Erythroblast (primary cell): ENCODE measurements around the gene INPP1.
A peak's percentile ranks its signal among the peaks of the same experiment; 100 is the strongest.
"Not testable (repeated sequence)": the region's sequence is repeated elsewhere in the genome, so short reads cannot be mapped to it uniquely, and the experiment has no call there.

ENCODE experiments used
- DNase-seq, 2 experiments: peaks; one replicate each; lab custom pipeline; 2025; lab: John Stamatoyannopoulos, UW
- GATA1 ChIP-seq: IDR thresholded peaks from 2 replicates; pipeline ENCODE4 v1.6.1; 2011; ENCODE audit warnings: low read depth, mild to moderate bottlenecking, control low read depth, low read length, moderate library complexity
- POLR2A ChIP-seq: IDR thresholded peaks from 2 replicates; pipeline ENCODE4 v1.6.1; 2011; ENCODE audit warnings: mild to moderate bottlenecking, low read length

INPP1 gene

GRCh38 chr2:190343536-190344275 lies at the start of gene INPP1:
TSS of gene INPP1 (plus strand) at chr2:190343589. CDS start at chr2:190360103, 16,514 bp downstream.
- DNase-seq, result peak; percentile 55

DNA sequence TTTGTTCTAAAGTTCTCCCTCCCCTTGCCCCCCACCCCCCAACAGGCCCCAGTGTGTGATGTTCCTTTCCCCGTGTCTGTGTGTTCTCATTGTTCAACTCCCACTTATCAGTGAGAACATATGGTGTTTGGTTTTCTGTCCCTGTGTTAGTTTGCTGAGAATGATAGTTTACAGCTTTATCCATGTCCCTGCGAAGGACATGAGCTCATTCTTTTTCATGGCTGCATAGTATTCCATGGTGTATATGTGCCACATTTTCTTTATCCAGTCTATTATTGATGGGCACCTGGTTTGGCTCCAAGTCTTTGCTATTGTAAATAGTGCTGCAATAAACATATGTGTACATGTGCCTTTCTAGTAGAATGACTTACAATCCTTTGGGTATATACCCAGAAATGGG lies 45.5 kb upstream of the INPP1 start:
- DNase-seq, result not testable (repeated sequence)

More at GRCh38 chr2:190343536-190344275, at the start of gene INPP1:
- TF ChIP-seq GATA1, result no peak
- TF ChIP-seq POLR2A, result peak; percentile 32

GRCh38 chr2:190301032-190301431 lies 42.4 kb upstream of the INPP1 start:
- no peak for DNase-seq
- no peak for TF ChIP-seq POLR2A
- no peak for TF ChIP-seq GATA1

GRCh38 chr2:190302052-190302451 lies 41.3 kb upstream of the INPP1 start:
- no peak for DNase-seq
- TF ChIP-seq GATA1 (no peak), POLR2A (no peak)

DNA sequence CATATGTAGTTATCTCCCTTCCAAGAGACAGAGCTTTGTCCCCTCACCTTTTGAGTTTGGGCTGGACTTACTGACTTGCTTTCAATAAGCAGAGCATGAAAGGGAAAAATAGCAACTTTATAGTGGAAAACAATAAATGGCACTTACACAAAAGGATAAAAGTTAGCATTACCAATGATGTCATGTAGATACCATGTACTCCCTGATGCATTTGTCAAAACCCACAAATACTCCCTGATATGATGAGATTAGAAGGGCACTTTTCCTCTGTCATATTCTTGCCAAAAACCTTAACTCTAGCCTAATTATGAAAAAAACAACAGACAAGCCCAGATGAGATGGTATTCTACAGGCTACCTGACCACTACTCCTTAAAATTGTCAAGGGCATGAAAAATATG lies 39.7 kb upstream of the INPP1 start:
- TF ChIP-seq POLR2A, result no peak
- no peak for TF ChIP-seq GATA1
- DNase-seq, result no peak

GRCh38 chr2:190304404-190304803 lies 39.0 kb upstream of the INPP1 start:
- DNase-seq, result no peak

DNA sequence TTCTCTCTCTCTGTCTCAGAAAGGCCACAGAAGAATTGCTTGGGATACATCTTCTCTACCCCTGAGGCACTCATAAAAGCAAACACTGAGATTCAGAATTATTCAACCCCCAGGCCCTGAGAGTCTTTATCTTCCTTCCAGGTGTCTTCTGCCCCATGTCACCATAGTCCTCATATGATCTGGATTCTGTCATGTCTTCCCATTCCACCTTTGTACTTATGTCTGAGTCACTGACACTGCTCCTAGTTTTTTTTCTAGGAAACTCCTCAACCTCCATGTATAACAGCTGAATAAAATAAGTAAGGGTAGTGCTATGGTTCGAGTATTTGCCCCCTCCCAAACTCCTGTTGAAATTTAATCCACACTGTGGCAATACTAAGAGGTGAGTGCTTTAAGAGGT lies 35.4 kb upstream of the INPP1 start:
- DNase-seq, result no peak
- TF ChIP-seq POLR2A (no peak), GATA1 (no peak)

More at GRCh38 chr2:190304404-190304803, 39.0 kb upstream of the INPP1 start:
- TF ChIP-seq GATA1, result no peak
- TF ChIP-seq POLR2A, result no peak

GRCh38 chr2:190311893-190312634 lies 31.3 kb upstream of the INPP1 start:
- TF ChIP-seq GATA1 (no peak), POLR2A (no peak)
- DNase-seq, result peak; percentile 22 to 70

DNA sequence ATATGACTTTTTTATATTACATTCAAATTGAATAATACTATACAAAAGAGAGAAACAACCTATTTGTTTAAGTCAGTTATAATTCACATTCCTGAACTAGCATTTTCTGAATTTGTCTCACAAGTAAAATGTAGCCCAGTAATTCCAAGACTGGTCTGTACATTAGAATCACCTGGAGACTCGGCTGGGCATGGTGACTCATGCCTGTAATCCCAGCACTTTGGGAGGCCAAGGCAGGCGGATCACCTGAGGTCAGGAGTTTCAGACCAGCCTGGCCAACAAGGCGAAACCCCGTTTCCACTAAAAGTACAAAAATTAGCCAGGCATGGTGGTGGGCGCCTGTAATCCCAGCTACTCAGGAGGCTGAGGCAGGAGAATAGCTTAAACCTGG lies 30.8 kb upstream of the INPP1 start:
- DNase-seq, result not testable (repeated sequence)

DNA sequence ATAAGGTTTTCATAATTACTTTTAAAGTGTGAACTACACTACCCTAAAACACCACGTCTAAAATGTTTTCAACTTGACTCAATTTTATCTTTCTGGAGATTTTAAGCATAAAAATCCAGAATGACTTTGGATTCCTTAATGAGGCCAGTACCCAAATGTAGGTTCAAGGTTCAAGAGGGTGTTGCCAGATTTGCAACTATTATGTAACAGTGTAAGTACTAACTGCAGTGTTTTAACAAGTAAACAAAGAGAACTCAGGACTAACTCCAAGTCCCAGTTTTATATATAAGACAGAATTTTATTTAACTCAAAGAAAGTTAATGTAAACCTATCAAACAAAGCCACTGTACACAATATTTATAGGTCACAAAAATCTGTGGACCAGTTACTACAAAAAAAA lies 29.5 kb upstream of the INPP1 start:
- no peak for DNase-seq
- TF ChIP-seq GATA1, result no peak
- TF ChIP-seq POLR2A, result no peak

GRCh38 chr2:190315273-190315672 lies 28.1 kb upstream of the INPP1 start:
- DNase-seq, result no peak
- TF ChIP-seq POLR2A (no peak), GATA1 (no peak)

DNA sequence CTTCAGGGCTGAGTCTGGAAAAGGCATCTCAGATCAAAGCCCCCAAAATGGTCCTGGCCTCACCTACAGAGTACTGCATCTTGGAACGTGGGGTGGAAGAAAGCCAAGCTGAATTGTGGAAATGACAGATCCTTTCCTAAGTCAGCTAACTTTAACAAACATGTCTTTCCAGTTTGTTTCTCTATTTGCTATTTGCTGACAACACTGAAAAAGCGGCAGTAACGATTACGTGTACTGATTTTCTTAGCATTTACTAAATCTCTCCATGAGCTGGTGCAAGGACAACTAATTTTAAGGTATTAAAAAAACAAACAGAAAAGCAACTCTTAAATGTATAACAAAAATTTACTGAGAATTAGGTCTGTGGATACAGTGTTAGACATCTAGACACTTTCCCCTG lies 24.9 kb upstream of the INPP1 start:
- no peak for DNase-seq
- TF ChIP-seq GATA1 (no peak), POLR2A (no peak)

DNA sequence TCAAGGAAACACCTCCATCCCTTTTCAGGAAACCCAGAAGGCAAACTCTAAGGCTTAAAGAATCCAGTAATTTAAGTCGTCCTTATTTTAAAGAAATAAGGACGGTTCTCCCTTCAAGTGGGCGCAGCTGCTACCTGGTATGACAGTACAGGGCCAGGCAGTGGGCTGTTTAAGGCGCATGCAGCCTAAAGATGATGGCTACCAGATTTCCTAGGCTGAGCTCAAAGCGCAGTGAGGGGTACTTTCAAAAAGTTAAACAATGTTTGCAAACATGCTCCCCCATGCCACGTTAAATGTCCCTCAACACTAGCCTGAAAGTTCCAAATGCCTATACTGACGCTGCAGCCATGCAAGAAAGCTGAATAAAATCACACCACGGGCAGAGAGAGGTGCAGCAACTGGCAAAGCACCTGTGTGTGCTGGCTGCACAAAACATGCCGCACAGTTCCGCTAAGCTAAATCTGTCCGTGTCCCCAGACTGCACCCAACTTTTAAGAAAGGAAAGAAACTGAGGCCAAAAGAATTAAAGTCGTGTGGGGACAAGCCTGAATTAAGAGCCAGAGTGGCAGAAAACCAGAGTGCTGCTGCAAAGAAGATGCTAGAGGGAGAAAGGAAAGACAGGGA lies 24.3 kb upstream of the INPP1 start:
- peak; percentile 32 to 33 for DNase-seq
- no peak for TF ChIP-seq POLR2A
- TF ChIP-seq GATA1, result no peak
